HG03175 (cell line): ENCODE data around the gene WWP2.
A peak's percentile ranks its signal among the peaks of the same experiment; 100 is the strongest.
"Not testable (repeated sequence)": the region's sequence is repeated elsewhere in the genome, so short reads cannot be mapped to it uniquely, and the experiment has no call there.

Experiments
- ATAC-seq: cut with Tn5 transposase; IDR thresholded peaks from one replicate; pipeline ENCODE4 v1.9.1; 2021; ENCODE audit warnings: mild to moderate bottlenecking, moderate library complexity; ENCODE audit not compliant: unreplicated experiment

WWP2 gene

DNA sequence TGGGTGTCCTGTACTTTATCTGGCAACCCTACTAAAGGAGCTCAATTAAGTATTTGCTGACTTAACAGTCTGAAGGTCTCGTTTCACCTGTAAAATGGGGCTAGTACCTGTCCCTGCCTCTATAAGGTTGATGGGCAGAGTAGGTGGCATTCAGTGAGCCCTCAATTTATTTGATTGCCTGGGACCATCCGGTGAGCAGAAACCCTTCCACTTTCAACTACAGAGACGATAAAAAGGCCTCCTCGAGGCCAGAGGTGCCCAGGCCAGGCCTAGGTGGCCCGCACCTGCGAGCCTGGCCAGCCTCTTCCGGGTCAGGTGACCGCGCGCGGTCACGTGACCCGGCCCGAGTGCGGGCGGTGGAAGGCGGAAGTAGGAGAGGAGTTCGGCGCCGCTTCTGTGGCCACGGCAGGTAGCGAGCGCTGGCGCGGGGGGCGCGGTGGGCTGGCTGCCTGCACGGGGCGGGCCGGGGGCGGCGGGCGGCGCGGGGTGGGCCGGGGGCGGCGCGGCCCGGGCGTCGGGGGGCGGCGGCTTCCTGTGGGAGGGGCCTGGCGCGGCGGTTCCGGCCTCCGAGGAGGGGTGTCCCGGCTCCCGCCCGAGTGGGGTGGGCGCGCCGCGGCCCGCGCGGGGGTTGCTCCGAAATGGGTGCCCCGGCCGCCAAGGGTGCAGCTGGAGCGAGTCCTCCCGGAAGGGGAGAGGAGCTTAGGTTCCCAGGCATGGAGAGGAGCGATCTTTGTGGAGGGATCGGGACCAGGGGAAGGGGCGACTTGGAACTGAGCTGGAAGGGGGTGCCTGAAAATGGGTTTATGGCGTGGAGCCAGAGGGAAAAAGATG, at the start of gene WWP2:
Gene WWP2, plus strand, starts transcription at position 350 of the 831 bp plus-strand sequence. CDS start 24,679 bp downstream, outside the sequence.
- ATAC-seq = peak; percentile 76

DNA sequence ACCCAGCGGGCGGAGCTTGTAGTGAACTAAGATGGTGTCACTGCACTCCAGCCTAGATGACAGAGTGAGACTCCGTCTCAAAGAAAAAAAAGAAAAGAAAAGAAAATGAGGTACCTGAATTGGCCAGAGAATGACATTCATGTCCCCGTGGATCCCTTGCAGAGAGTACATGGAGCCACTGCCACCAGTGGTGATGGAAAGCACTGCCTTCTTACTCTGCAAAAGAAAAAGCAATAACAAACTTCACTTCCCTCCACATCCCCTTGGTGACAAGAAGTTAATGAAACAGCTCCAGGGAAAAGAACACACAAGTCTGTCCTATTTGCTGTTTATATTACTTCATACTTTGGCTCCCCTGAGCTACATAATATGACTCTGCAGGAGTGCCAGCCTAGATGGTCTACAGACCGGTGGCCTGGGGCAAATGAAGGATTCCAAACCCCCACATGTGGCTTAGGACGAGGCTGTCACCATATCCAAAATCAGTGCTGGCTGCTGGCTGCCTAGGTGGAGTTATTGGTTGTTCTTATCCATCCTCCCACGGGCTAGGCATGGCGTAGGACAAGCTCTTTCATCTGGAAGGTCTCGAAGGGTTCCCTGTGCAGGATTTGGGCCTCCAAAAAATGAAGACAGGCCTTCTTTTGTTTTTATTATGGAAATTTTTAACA, 49.1 kb upstream of the WWP2 start:
- no peak for ATAC-seq

DNA sequence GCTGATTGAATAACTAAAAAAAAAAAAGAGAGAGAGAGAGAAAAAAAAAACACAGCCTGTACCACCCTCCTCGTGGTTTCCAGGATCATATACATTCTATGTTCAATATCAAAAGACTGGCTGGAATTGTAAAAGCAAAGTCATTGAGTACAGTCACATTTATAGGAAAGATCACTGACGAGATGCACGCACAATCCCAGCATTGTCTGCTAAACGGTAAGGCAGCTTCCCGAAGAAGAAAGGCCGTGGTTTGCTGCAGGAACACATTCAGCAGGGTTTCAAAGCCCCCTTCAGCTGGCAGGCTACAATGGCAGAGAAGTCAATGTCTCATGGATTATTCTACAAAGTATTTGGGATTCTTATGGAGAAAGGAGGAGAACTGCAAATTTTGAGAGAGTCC, 45.1 kb upstream of the WWP2 start:
- no peak for ATAC-seq

DNA sequence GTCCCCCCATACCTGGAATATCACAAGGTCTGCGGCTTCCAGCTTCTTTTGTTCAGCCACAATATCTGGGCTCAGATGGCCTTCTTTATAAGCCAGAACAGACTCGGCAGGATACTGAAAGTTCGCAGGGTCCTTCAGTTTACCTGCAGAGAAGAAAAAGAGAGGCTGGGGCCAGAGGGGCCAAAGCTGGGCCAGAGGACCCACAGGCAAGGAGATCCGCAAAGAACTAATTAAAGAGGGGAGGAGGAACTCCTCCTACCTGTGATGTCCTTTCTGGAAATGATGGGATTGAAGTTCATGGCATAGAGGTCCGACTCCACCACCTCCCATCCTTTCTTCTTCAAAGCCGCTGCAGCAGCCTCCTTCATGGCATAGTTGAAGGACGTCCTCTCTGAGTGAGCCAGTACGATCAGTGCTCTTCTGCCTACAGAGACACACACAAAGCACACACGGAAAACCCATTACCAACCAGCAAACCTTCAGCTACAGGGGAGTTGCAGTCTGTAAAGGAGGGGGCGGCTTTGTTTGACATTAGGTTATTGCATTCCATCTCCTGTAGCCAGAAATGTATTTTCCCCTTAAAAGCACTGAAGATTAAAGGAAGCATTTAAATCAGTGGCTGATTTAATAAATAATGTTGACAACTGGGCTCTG, 43.9 kb upstream of the WWP2 start:
- no peak for ATAC-seq

DNA sequence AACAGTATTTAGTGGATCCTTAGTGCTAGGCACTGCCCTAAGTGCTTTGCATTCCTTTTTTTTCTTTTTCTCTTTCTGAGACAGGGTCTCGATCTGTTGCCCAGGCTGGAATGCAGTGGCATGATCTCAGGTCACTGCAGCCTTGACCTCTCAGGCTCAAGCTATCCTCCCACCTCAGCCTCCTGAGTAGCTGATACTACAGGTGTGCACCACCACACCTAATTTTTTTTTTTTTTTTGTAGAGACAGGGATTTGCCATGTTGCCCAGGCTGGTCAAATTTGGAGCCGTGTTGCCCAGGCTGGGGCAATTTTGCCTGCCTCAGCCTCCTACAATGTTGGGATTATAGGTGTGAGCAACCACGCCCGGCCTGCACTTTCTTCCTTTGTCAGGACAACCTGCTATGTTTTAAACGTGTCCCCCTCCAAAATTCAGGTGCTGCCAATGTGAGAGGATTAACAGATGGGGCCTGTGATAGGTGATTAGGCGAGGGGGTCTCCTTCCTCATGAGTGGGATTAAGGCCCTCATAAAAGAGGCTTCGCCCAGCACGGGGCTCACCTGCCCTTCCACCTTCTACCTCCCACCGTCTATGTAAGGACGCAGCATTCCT, 41.2 kb upstream of the WWP2 start:
- ATAC-seq = no peak

DNA sequence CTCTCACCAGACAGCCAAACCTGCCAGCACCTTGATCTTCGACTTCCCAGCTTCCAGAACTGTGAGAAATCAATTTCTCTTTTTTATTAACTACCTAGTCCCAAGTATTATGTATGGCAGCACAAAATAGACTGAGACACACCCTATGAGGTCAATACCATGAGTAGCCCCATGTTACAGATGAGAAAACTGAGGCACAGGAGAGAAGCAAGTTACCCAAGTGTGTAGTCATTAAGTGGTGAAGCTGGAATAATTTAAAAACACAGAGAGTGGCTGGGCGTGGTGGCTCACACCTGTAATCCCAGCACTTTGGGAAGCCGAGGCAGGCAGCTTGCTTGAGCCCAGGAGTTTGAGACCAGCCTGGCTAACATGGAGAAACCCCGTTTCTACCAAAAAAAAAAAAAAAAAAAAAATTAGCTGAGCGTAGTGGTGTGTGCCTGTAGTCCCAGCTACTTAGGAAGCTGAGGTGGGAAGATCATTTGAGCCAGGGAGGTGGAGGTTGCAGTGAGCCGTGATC, 40.6 kb upstream of the WWP2 start:
- ATAC-seq = no peak

DNA sequence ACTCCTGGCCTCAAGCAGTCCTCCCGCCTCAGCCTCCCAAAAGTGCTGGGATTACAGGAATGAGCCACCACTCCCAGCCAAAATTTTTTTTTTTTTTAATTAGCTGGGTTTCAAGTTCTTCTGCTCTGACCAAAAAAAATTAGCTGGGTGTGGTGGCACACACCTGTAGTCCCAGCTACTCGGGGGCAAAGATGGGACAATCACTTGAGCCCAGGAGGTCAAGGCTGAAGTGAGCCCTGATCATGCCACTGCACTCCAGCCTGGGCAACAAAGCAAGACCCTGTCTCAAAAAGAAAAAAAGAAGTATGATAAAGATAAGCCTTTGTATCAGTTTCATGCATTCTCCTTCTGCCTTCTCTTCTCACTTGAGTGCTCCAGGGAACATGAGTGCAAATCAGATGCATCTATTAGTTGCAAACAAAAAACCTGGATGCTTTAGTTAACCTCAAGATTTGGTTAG, 37.7 kb upstream of the WWP2 start:
- no peak for ATAC-seq

DNA sequence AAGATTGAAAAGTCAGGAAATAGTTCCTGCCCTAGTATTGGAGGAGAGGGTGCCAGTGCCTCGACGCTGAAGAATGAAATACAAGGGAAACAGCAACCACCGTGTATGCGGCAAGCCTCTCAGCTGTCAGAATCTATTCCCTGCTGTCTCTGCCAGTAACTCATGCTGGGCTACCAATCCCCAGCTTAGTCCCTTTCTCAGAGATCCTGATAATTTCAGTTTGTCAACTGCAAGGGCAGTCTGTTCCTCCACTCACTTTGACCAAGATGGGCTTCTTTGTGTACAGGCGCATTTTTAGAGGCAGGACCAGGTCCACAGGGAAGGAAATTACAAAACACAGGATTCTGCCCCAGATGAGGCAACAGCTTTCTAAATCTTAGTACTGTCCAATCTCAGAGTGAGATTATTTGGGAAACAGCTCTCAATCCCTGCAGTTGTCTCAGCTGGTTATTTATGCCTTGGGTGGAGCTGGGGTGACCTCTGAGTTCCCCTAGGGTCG, 37.1 kb upstream of the WWP2 start:
- no peak for ATAC-seq

DNA sequence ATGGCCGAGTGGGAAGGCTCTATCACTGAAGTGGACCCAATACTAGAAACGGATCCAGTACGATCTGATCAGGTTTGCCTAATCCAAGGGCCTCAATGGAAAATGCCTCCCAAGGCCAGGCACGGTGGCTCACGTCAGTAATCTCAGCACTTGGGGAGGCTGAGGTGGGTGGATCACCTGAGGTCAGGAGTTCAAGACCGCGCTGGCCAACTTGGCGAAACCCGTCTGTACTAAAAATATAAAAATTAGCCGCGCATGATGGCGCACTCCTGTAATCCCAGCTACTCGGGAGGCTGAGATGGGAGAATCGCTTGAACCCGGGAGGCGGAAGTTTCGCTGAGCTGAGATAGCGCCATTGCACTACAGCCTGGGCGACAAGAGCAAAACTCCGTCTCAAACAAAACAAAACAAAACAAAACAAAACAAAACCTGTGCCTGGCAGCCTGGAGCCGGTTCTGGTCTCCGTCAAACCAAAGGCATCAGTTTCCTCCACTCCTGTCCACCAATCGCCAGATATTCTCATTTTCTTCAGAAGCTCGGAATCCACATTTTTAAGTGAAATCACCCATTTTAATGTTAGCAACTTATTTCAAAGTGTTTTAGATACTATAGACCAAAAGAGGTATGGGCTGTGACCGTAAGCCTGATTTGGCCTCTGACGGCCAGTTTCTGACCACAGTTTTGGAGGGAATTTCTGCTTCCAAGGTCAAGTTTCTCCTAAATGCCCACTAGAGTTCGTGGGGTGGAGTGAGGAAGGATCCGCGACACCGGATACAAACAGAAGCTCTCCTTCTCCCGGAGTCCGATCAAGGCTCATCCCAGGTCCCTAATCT, 36.4 kb upstream of the WWP2 start:
- no peak for ATAC-seq

DNA sequence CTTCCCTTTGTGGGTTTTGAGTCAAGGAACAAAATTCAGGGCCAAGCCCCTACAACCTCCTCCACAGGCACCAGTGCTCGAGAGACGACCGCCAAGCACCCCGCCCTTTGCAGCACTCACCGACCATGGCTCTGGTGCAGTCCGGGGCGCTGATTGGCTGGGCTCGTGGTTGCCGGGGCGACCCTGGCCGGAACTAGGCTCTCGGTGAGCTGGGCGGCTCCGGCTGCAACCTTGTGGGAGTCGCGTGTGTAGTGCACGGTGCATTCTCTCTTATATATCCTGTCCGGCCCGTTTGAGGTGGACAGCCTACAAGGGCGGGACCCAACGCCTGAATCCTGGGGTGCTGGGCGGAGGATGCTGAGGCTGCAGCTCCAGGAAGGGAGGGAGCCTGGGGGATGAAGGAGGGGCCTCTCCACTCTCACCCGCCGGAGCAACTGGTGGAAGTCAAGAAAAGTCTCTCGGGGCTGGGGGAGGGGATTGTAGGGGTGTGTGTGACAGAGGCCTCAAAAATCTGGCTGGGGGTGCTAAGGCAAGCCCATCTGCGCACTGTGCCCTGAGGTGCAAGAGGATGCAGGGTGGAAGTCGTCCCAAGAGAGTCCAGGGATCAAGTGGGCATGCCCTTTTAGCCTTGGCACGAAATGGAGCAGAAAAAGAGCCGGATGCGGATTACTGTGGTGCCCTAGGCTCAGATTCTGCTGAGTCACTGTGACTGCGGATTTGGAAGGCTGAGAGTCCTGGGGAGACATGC, 35.6 kb upstream of the WWP2 start, which contains the start of gene NQO1:
Gene NQO1, minus strand, starts transcription at position 248 of the 748 bp plus-strand sequence. Its CDS starts 121 bp downstream, at position 127.
- peak; percentile 99 for ATAC-seq

DNA sequence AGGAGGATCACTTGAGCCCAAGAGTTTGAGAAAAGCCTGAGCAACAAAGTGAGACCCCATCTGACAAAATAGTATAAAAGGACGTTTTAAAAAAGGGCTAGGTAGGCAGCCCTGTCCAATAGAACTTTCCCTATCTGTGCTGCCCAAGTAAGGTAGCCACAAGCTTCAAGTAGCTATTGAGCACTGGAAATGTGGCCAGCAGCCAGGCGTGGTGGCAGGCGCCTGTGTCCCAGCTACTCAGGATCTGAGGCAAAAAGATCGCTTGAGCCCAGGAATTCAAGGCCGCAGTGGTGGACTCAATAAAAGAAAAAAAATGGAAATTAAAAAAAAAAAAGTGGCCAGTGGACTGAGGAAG, 34.2 kb upstream of the WWP2 start:
- ATAC-seq = no peak

DNA sequence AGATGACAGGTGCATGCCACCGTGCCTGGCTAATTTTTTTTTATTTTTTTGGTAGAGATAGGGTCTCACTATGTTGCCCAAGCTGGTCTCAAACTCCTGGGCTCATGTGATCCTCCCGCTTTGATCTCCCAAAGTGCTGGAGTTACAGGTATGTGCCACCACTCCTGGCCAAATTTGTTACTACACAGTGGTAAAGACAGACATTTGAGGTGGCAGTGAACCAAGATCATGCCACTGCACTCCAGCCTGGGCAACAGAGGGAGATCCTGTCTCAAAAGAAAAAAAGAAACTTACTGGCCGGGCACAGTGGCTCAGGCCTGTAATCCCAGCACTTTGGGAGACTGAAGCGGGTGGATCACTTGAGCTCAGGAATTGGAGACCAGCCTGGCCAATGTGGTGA, 33.1 kb upstream of the WWP2 start:
- not testable (repeated sequence) for ATAC-seq

DNA sequence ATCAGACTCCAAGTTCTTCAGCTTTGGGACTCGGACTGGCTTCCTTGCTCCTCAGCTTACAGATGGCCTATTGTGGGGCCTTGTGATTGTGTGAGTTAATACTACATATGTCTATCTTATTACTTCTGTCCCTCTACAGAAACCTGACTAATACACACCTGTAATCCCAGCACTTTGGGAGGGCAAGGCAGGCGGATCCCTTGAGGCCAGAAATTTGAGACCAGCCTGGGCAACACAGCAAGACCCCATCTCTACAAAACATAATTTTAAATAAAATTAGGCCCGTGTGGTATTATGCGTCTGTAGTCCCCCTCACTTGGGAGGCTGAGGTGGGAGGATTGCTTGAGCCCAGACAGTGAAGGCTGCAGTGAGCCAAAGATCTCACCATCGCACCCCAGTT, 30.9 kb upstream of the WWP2 start:
- ATAC-seq = not testable (repeated sequence)

DNA sequence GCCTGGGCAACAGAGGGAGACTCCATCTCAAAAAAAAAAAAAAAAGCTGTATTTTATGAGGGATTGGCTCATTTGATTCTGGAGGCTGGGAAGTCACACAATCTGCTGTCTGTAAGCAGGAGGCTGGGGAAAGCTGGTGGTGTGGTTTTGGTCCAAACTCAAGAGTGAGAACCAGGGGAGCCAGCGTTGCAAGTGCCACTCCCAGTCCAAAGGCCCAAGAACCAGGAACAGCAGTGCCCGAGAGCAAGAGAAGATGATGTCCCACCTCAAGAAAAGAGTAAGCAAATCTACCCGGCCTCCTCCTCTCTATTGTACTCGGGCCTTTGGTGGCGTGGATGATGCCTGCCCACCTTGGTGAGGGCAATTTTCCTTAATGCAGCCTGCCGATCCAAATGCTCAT, 30.0 kb upstream of the WWP2 start:
- ATAC-seq = no peak

DNA sequence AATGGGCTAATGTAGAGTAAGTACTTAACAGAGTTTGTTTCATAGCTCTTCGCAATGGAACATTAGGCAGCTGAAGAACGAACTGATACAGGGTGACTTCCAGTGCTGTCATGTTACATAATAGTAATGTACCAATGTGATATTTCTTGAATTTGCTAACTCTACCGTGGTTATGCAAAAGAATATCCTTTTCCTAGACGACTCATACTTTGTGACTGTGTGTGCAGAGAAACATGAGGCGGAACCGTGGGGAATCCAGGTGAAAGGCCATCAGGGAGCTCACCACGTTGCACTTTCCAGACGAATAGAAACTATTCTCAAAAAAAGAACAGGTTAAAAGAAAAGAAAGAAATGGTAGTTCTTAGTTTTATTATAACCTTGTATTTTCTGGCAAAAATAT, 20.6 kb upstream of the WWP2 start:
- ATAC-seq = no peak

DNA sequence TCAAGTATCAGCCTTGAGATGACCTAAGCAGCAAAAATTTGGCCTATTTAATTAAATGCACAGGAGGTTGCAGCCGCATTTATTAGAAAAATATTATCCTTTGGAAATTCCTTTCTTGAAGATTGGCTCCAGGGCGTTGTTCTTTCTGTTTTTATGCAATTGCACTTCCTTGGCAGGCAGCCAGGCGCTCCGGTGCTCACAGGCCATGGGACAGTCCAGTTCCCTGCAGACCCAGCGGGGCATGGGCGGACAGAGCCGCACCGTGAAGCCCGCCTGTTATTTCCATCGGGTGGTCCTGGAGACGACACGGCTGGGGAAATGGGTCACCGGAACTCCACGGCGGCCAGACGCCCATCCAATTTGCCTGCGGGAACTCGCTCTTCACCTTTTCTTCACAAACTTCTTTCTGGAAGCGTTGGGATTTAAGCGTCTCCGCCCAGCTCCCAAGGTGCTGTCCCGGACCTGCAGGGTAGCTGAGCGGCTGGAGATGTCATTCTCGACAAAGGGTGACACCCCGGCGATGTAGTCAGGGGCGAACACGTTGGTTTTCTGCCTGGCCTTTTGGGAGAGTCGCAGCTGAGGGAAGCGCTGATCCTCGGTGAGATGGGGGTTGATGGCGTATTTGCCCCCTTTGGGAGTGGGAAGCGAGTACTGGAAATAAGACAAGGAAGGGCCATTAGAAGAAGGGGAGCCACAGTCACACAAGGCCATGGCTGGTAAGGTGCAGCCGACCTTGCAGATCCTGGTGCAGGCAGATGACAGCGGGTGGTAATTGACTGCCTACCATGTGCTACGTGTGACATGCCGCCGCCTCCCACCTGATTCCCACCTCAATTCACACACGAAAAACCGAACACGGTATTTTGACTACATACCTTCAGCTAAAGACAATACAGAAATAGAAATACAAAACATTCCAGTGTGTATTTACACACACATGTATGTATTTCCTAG, 19.9 kb upstream of the WWP2 start:
- no peak for ATAC-seq

DNA sequence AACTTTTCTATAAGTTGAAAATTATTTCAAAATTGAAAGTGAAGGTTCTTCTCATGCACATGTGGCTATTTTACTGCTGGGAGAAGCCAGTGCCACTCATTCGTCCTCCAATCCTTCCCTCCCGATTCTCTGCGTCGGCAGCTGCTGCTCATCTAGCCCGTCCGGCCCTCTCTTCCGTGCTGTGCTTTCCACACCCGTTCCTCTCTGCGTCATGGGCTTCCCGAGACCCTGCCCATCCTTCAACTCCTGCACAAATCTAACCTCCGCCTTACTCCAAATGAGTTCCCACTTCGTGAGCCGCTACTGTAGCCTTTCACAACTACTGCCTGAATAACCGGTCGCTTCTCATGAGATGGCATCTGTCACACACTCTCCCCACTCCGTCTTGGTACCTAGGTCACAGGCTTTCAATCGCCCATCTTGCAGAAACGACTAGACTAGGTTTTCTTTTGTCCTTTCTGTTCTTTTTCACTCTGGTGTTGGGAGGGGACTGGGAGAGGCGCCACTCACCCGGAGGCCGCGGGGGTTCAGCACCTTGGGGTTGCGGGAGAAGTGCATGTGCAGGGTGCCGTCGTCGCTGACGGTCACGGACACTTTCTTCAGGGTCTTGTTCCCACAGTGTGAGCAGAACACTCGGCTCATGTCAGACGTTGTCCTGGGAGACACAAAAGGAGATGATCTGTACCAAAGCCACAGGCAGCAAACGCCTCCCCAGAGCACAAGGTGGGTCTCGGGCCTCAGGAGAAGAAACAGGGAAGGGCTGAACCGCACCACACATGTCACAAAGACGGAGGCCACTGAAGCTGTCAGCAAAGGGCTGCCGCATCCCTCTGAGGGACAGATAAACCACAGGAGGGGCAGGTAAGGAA, 17.5 kb upstream of the WWP2 start:
- ATAC-seq = no peak
